GM21786 (cell line): ENCODE measurements around the gene SEMA3C.

ENCODE experiments used
- ATAC-seq: cut with Tn5 transposase; IDR thresholded peaks from one replicate; pipeline ENCODE4 v1.9.1; 2021; ENCODE audit not compliant: unreplicated experiment

The SEMA3C gene

GRCh38 chr7:80858141-80858903, 60.5 kb downstream of the SEMA3C start:
- peak; percentile 85 for ATAC-seq

GRCh38 chr7:80856769-80857168, 62.1 kb downstream of the SEMA3C start:
- ATAC-seq = no peak

- ATAC-seq = no peak
Measured at GRCh38 chr7:80851896-80852476, 66.9 kb downstream of the SEMA3C start.

- no peak for ATAC-seq
Measured at GRCh38 chr7:80848841-80849240, 70.0 kb downstream of the SEMA3C start.

GRCh38 chr7:80847895-80848294, 71.0 kb downstream of the SEMA3C start:
- ATAC-seq = no peak

GRCh38 chr7:80847027-80847426, 71.8 kb downstream of the SEMA3C start:
- ATAC-seq = no peak

- no peak for ATAC-seq
Measured at GRCh38 chr7:80844916-80845315, 73.9 kb downstream of the SEMA3C start.

- ATAC-seq = no peak
Measured at GRCh38 chr7:80843018-80843677, 75.7 kb downstream of the SEMA3C start.

- no peak for ATAC-seq
Measured at GRCh38 chr7:80842022-80842790, 76.6 kb downstream of the SEMA3C start.

GRCh38 chr7:80841423-80841955, 77.4 kb downstream of the SEMA3C start:
- ATAC-seq = no peak

- ATAC-seq = no peak
Measured at GRCh38 chr7:80840681-80841080, 78.2 kb downstream of the SEMA3C start.

- no peak for ATAC-seq
Measured at GRCh38 chr7:80839855-80840254, 79.0 kb downstream of the SEMA3C start.

GRCh38 chr7:80838643-80839042, 80.2 kb downstream of the SEMA3C start:
- ATAC-seq = no peak

- ATAC-seq = no peak
Measured at GRCh38 chr7:80837345-80837744, 81.5 kb downstream of the SEMA3C start.

GRCh38 chr7:80835251-80835650, 83.6 kb downstream of the SEMA3C start:
- ATAC-seq = no peak

- no peak for ATAC-seq
Measured at GRCh38 chr7:80833289-80834268, 85.3 kb downstream of the SEMA3C start.

GRCh38 chr7:80832006-80832405, 86.8 kb downstream of the SEMA3C start:
- no peak for ATAC-seq

- no peak for ATAC-seq
Measured at GRCh38 chr7:80830584-80831285, 88.1 kb downstream of the SEMA3C start.

GRCh38 chr7:80830010-80830409, 88.8 kb downstream of the SEMA3C start:
- ATAC-seq = no peak
